ENCODE data around the gene KIAA1328.

DNA sequence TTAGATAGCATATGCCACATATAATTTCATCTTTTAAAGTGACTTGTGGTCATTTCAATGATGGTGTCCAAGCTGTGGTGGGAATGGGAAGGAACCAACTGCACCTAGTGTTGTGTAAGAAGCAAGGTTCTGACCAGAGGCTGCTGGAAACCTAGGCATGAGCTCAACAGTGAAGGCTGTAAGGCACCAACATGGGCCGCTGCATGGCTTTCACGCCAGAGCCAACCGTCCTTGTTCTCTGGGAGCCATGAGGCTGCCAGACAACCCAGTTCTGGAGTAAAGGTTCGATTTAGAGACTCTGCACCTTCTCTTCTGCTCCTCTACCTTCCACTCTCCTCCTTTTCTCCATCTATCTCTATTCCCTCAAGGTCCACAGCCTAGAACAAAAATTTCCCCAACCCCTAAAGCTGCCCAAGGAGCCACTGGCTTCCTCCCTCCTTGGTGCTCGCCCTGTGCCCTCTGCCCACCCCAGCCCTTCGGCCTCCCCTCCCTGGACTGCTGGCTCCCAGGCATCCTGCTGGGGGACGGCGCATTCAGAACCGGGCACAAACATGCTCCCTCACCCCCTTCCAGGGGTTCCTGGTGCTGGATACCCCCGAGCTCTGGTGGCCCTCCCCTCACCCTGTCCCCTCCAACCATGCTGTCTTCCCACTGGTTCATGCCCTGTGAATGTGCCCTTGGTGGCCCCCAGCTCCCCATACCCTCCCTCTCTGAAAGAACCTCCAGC is 431.6 kb downstream of the KIAA1328 start:
- TF ChIP-seq CTCF (IDR thresholded peaks at IDR 0.05): no peak
- TF ChIP-seq POLR2AphosphoS5 (IDR thresholded peaks at IDR 0.05; ENCODE audit: insufficient read depth in 1 of 2, low read depth in 1 of 2): no peak
- TF ChIP-seq POLR2A (IDR thresholded peaks at IDR 0.05): no peak

All from vagina (tissue), 2 donors.